ENCODE measurements around the gene SDR42E1. TPM values are rescaled to one million over a fixed set of nuclear protein-coding genes. Genes with fewer than 3 reads are reported as not detected.

The SDR42E1 gene
- total and polyA plus RNA-seq, 4 experiments from 2014 or later: 2.3 to 9.8 (median 6.6) TPM

GRCh38 chr16:82024316-82024715, 13.0 kb upstream of the SDR42E1 start:
- DNase-seq: no peak
- intact Hi-C loops (cut with micrococcal nuclease): no loop called here
- CTCF ChIA-PET (ENCODE audit: partially characterized antibody): no interaction called here

DNA sequence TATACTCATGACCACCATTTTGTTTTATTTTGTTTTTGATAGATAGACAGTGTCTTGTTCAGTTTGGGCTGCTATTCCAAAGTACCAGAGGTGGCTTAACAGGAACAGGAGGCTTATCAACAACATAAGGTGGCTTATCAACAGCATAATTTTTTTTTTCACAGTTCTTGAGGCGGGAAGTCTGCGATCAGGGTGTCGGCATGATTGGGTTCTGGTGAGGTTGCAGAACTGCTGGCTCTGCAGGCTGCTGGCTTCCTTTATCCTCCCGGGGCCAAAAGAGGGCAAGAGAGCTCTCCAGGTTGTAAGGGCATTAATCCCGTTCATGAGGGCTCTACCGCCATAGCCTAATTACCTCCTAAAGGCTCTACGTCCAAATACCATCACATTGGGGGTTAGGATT, 11.9 kb upstream of the SDR42E1 start:
- no peak overlapping the region for H3K4me3 ChIP-seq (ENCODE audit: low read length in 2 of 2)
- no peaks in the 10 kb centered on the region for H3K9me3 ChIP-seq (ENCODE audit: control insufficient read depth in 1 of 2, low read length in 2 of 2)
- H3K27ac ChIP-seq (ENCODE audit: low read depth, low read length): no peak overlapping the region
- H3K27me3 ChIP-seq (ENCODE audit: insufficient read depth, low read length): no peaks in the 10 kb centered on the region
- no peak for DNase-seq
- H3K36me3 ChIP-seq (ENCODE audit: insufficient read depth, low read length): no peaks in the 10 kb centered on the region
- Mint-ChIP-seq H3K9me3 (no peaks in the 10 kb centered on the region), H3K4me3 (no peak overlapping the region), H3K27ac (no peak overlapping the region), H3K36me3 (no peaks in the 10 kb centered on the region), H3K27me3 (peaks cover 32 to 35% of the 10 kb centered on the region in 2 donors), H3K4me1 (no peaks in the 10 kb centered on the region)
- H3K4me1 ChIP-seq (ENCODE audit: insufficient read depth, low read length): no peaks in the 10 kb centered on the region
- CTCF ChIA-PET (ENCODE audit: partially characterized antibody): no interaction called here
- POLR2A ChIA-PET (ENCODE audit: partially characterized antibody): no interaction called here
- intact Hi-C loops (cut with micrococcal nuclease): no loop called here

More at GRCh38 chr16:82024316-82024715, 13.0 kb upstream of the SDR42E1 start:
- Histone ChIP-seq H3K36me3 (ENCODE audit: insufficient read depth, low read length) (no peaks in the 10 kb centered on the region), H3K9me3 (ENCODE audit: control insufficient read depth in 1 of 2, low read length in 2 of 2) (no peaks in the 10 kb centered on the region), H3K27me3 (ENCODE audit: insufficient read depth, low read length) (no peaks in the 10 kb centered on the region), H3K4me1 (ENCODE audit: insufficient read depth, low read length) (no peaks in the 10 kb centered on the region), H3K4me3 (ENCODE audit: low read length in 2 of 2) (no peak overlapping the region), H3K27ac (ENCODE audit: low read depth, low read length) (no peak overlapping the region)
- no peak overlapping the region for H3K27ac Mint-ChIP-seq
- no peaks in the 10 kb centered on the region for H3K36me3 Mint-ChIP-seq
- H3K9me3 Mint-ChIP-seq: no peaks in the 10 kb centered on the region
- POLR2A ChIA-PET (ENCODE audit: partially characterized antibody): no interaction called here
- H3K27me3 Mint-ChIP-seq: peaks cover 25 to 29% of the 10 kb centered on the region in 2 donors
- H3K4me1 Mint-ChIP-seq: no peaks in the 10 kb centered on the region
- peak overlapping the region in 1 of 8 donors; percentile 38 for H3K4me3 Mint-ChIP-seq

- DNase-seq: no peak
- H3K4me3 ChIP-seq (ENCODE audit: low read length in 2 of 2): no peak overlapping the region
- CTCF ChIA-PET (ENCODE audit: partially characterized antibody): no interaction called here
- Mint-ChIP-seq H3K9me3 (peaks cover 0 to 7% (median 2%) of the 10 kb centered on the region in 8 donors), H3K4me1 (peaks cover 0 to 1% (median 0%) of the 10 kb centered on the region in 4 donors), H3K27me3 (peaks cover 37 to 48% of the 10 kb centered on the region in 2 donors), H3K4me3 (no peak overlapping the region), H3K36me3 (no peaks in the 10 kb centered on the region), H3K27ac (no peak overlapping the region)
- H3K9me3 ChIP-seq (ENCODE audit: control insufficient read depth in 1 of 2, low read length in 2 of 2): no peaks in the 10 kb centered on the region
- no peaks in the 10 kb centered on the region for H3K4me1 ChIP-seq (ENCODE audit: insufficient read depth, low read length)
- H3K27me3 ChIP-seq (ENCODE audit: insufficient read depth, low read length): no peaks in the 10 kb centered on the region
- POLR2A ChIA-PET (ENCODE audit: partially characterized antibody): no interaction called here
- H3K27ac ChIP-seq (ENCODE audit: low read depth, low read length): no peak overlapping the region
- intact Hi-C loops (cut with micrococcal nuclease): no loop called here
- no peaks in the 10 kb centered on the region for H3K36me3 ChIP-seq (ENCODE audit: insufficient read depth, low read length)
Observed at GRCh38 chr16:82020051-82020450, 8.8 kb upstream of the SDR42E1 start.

DNA sequence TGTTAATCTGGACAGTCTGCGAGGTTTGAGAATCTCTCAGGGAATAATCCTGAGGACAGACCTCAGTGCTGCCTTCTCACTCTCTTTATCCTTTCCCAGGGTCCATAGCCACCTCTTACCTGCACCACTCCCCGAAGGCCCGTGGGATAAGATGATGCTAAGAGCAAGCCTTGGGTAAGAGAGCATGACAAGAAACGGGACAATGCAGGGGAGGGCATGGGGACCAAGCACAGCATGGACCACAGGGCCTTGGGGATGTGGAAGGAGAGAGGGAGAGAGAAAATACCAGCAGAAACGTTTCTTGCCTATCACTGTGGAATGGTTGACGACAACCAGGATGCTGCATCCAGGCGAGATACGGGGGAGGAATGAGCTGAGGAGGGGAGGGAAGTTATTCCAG, 8.3 kb upstream of the SDR42E1 start:
- CTCF ChIA-PET (ENCODE audit: partially characterized antibody): no interaction called here
- Mint-ChIP-seq H3K9me3 (peaks cover 0 to 9% (median 5%) of the 10 kb centered on the region in 8 donors), H3K4me3 (no peak overlapping the region), H3K27me3 (peaks cover 37 to 51% of the 10 kb centered on the region in 2 donors), H3K4me1 (peaks cover 0 to 1% (median 0%) of the 10 kb centered on the region in 4 donors), H3K36me3 (no peaks in the 10 kb centered on the region), H3K27ac (no peak overlapping the region)
- H3K27ac ChIP-seq (ENCODE audit: low read depth, low read length): no peak overlapping the region
- H3K36me3 ChIP-seq (ENCODE audit: insufficient read depth, low read length): no peaks in the 10 kb centered on the region
- no peaks in the 10 kb centered on the region for H3K9me3 ChIP-seq (ENCODE audit: control insufficient read depth in 1 of 2, low read length in 2 of 2)
- DNase-seq: no peak
- H3K27me3 ChIP-seq (ENCODE audit: insufficient read depth, low read length): no peaks in the 10 kb centered on the region
- no peaks in the 10 kb centered on the region for H3K4me1 ChIP-seq (ENCODE audit: insufficient read depth, low read length)
- no peak overlapping the region for H3K4me3 ChIP-seq (ENCODE audit: low read length in 2 of 2)
- POLR2A ChIA-PET (ENCODE audit: partially characterized antibody): no interaction called here
- intact Hi-C loops (cut with micrococcal nuclease): no loop called here

DNA sequence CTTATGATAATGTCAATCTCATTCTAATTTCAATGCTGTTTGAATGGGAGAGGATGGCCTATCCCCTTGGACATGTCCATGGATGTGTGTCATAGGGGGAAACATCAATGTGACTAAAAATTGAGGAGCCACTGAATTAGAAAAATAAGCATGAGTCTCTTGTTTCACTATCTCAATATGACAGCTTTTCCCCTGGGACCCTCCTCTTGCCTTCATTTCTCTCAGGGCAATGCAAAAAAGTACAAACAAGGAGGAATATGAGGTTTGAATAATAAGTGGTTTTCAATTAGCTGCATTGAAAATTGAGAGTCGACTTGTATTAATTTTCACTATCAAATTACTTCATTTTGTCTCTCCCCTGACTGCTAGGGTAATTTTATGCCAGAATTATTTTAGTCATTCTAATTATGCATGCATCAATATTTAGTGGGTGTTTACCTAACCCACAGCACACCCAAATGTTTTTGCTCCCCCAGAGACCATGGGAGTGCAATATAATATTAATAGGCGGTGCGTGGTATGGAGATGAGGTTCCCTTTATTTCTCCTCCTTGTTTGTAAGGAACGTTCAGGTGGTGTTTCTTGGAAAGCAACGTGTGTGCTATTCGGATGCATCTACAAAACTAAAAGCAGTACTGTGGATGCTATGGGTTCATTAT, 6.8 kb upstream of the SDR42E1 start:
- no peaks in the 10 kb centered on the region for H3K36me3 ChIP-seq (ENCODE audit: insufficient read depth, low read length)
- no peaks in the 10 kb centered on the region for H3K36me3 Mint-ChIP-seq
- H3K9me3 Mint-ChIP-seq: peaks cover 0 to 9% (median 5%) of the 10 kb centered on the region in 8 donors
- no peak overlapping the region for H3K27ac ChIP-seq (ENCODE audit: low read depth, low read length)
- intact Hi-C loops (cut with micrococcal nuclease): no loop called here
- peaks cover 0 to 1% (median 0%) of the 10 kb centered on the region in 4 donors for H3K4me1 Mint-ChIP-seq
- H3K9me3 ChIP-seq (ENCODE audit: control insufficient read depth in 1 of 2, low read length in 2 of 2): no peaks in the 10 kb centered on the region
- no peak for DNase-seq
- H3K27me3 Mint-ChIP-seq: peaks cover 26 to 37% of the 10 kb centered on the region in 2 donors
- POLR2A ChIA-PET (ENCODE audit: partially characterized antibody): no interaction called here
- H3K4me3 Mint-ChIP-seq: no peak overlapping the region
- H3K4me3 ChIP-seq (ENCODE audit: low read length in 2 of 2): no peak overlapping the region
- no peak overlapping the region for H3K27ac Mint-ChIP-seq
- no peaks in the 10 kb centered on the region for H3K4me1 ChIP-seq (ENCODE audit: insufficient read depth, low read length)
- H3K27me3 ChIP-seq (ENCODE audit: insufficient read depth, low read length): no peaks in the 10 kb centered on the region
- CTCF ChIA-PET (ENCODE audit: partially characterized antibody): no interaction called here

DNA sequence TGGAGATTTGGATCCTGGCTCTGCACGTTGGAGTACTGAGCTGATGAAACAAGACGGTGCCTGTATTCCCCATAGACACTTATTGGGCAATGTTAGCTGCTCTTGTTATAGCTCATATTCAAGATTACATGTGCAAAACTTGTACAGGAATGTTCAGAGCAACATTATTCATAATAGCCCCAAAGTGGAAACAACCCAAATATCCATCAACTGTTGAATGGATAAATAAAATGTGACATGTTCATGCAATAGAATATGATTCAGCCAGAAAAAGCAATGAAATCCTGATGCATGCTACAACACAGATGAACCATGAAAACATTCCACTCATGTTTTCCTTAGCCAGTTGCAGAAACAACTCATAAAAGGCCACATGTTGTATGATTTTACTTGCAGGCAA, 5.7 kb upstream of the SDR42E1 start:
- Mint-ChIP-seq H3K36me3 (no peaks in the 10 kb centered on the region), H3K9me3 (peaks cover 0 to 9% (median 5%) of the 10 kb centered on the region in 8 donors)
- intact Hi-C loops (cut with micrococcal nuclease): no loop called here

GRCh38 chr16:82016263-82016662, 5.0 kb upstream of the SDR42E1 start:
- peaks cover 5 to 10% (median 7%) of the 10 kb centered on the region in 4 donors for H3K4me1 Mint-ChIP-seq
- intact Hi-C loops (cut with micrococcal nuclease): no loop called here
- Histone ChIP-seq H3K4me1 (ENCODE audit: insufficient read depth, low read length) (no peaks in the 10 kb centered on the region), H3K36me3 (ENCODE audit: insufficient read depth, low read length) (no peaks in the 10 kb centered on the region), H3K27me3 (ENCODE audit: insufficient read depth, low read length) (no peaks in the 10 kb centered on the region), H3K27ac (ENCODE audit: low read depth, low read length) (no peak overlapping the region), H3K4me3 (ENCODE audit: low read length in 2 of 2) (no peak overlapping the region), H3K9me3 (ENCODE audit: control insufficient read depth in 1 of 2, low read length in 2 of 2) (no peaks in the 10 kb centered on the region)
- ChIA-PET POLR2A (ENCODE audit: partially characterized antibody) (no interaction called here), CTCF (ENCODE audit: partially characterized antibody) (no interaction called here)
- H3K4me3 Mint-ChIP-seq: no peak overlapping the region
- H3K9me3 Mint-ChIP-seq: peaks cover 0 to 11% (median 6%) of the 10 kb centered on the region in 8 donors
- DNase-seq: no peak
- no peak overlapping the region for H3K27ac Mint-ChIP-seq
- H3K27me3 Mint-ChIP-seq: peaks cover 28 to 39% of the 10 kb centered on the region in 2 donors
- H3K36me3 Mint-ChIP-seq: peaks cover 0 to 2% of the 10 kb centered on the region in 2 donors

More for the DNA sequence above, 5.7 kb upstream of the SDR42E1 start:
- H3K27me3 Mint-ChIP-seq: peaks cover 26 to 39% of the 10 kb centered on the region in 2 donors
- no peaks in the 10 kb centered on the region for H3K36me3 ChIP-seq (ENCODE audit: insufficient read depth, low read length)
- no peaks in the 10 kb centered on the region for H3K9me3 ChIP-seq (ENCODE audit: control insufficient read depth in 1 of 2, low read length in 2 of 2)
- POLR2A ChIA-PET (ENCODE audit: partially characterized antibody): no interaction called here
- no peaks in the 10 kb centered on the region for H3K27me3 ChIP-seq (ENCODE audit: insufficient read depth, low read length)
- no peak overlapping the region for H3K27ac ChIP-seq (ENCODE audit: low read depth, low read length)
- H3K4me3 ChIP-seq (ENCODE audit: low read length in 2 of 2): no peak overlapping the region
- no peaks in the 10 kb centered on the region for H3K4me1 ChIP-seq (ENCODE audit: insufficient read depth, low read length)
- H3K4me1 Mint-ChIP-seq: peaks cover 0 to 4% (median 2%) of the 10 kb centered on the region in 4 donors
- H3K4me3 Mint-ChIP-seq: no peak overlapping the region
- no peak overlapping the region for H3K27ac Mint-ChIP-seq
- no peak for DNase-seq
- CTCF ChIA-PET (ENCODE audit: partially characterized antibody): no interaction called here
